ENCODE results near the gene CDKAL1.

DNA sequence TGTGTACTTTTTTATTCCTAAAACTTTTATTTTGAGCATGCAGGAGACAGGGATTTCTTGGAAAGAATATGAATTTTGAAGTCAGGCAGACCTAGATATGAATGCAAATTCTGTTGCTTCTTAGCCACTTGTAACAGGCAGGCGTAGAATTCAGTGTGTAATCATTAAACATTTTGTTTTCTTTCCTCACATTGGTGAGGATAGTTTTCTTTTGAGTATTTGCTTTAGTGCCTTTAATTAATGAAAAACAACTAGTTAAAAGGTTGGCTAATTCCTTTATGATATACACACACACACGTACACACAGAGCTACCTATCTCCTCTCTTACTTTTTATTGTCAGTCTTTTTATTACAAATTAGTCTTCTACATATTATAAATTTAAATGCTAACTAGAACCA, 342.3 kb downstream of the CDKAL1 start:
- TF ChIP-seq, protein P1, sequence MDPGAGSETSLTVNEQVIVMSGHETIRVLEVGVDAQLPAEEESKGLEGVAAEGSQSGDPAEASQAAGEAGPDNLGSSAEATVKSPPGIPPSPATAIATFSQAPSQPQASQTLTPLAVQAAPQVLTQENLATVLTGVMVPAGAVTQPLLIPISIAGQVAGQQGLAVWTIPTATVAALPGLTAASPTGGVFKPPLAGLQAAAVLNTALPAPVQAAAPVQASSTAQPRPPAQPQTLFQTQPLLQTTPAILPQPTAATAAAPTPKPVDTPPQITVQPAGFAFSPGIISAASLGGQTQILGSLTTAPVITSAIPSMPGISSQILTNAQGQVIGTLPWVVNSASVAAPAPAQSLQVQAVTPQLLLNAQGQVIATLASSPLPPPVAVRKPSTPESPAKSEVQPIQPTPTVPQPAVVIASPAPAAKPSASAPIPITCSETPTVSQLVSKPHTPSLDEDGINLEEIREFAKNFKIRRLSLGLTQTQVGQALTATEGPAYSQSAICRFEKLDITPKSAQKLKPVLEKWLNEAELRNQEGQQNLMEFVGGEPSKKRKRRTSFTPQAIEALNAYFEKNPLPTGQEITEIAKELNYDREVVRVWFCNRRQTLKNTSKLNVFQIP (CRISPR knock-in tag; IDR thresholded peaks at IDR 0.05; ENCODE audit: borderline replicate concordance, low read depth): no peak
- TF ChIP-seq, protein P2, sequence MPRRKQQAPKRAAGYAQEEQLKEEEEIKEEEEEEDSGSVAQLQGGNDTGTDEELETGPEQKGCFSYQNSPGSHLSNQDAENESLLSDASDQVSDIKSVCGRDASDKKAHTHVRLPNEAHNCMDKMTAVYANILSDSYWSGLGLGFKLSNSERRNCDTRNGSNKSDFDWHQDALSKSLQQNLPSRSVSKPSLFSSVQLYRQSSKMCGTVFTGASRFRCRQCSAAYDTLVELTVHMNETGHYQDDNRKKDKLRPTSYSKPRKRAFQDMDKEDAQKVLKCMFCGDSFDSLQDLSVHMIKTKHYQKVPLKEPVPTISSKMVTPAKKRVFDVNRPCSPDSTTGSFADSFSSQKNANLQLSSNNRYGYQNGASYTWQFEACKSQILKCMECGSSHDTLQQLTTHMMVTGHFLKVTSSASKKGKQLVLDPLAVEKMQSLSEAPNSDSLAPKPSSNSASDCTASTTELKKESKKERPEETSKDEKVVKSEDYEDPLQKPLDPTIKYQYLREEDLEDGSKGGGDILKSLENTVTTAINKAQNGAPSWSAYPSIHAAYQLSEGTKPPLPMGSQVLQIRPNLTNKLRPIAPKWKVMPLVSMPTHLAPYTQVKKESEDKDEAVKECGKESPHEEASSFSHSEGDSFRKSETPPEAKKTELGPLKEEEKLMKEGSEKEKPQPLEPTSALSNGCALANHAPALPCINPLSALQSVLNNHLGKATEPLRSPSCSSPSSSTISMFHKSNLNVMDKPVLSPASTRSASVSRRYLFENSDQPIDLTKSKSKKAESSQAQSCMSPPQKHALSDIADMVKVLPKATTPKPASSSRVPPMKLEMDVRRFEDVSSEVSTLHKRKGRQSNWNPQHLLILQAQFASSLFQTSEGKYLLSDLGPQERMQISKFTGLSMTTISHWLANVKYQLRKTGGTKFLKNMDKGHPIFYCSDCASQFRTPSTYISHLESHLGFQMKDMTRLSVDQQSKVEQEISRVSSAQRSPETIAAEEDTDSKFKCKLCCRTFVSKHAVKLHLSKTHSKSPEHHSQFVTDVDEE (CRISPR knock-in tag; IDR thresholded peaks at IDR 0.05): no peak
- TF ChIP-seq, protein P3, sequence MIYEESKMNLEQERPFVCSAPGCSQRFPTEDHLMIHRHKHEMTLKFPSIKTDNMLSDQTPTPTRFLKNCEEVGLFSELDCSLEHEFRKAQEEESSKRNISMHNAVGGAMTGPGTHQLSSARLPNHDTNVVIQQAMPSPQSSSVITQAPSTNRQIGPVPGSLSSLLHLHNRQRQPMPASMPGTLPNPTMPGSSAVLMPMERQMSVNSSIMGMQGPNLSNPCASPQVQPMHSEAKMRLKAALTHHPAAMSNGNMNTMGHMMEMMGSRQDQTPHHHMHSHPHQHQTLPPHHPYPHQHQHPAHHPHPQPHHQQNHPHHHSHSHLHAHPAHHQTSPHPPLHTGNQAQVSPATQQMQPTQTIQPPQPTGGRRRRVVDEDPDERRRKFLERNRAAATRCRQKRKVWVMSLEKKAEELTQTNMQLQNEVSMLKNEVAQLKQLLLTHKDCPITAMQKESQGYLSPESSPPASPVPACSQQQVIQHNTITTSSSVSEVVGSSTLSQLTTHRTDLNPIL (CRISPR knock-in tag; IDR thresholded peaks at IDR 0.05; ENCODE audit: low read depth): no peak
- TF ChIP-seq PPARA (CRISPR knock-in tag; IDR thresholded peaks at IDR 0.05; ENCODE audit: borderline replicate concordance): no peak
- TF ChIP-seq PATZ1 (CRISPR knock-in tag; IDR thresholded peaks at IDR 0.05; ENCODE audit: borderline replicate concordance): no peak

Data from SK-N-SH treated with all-trans-retinoic acid at 6 μM for 48 hours (cell line).